Endothelial cell (in vitro differentiated cells): ENCODE results near the gene SERPINF2. TPM values are rescaled to one million over a fixed set of nuclear protein-coding genes. Genes with fewer than 3 reads are reported as not detected.
"Not testable (repeated sequence)": the region's sequence is repeated elsewhere in the genome, so short reads cannot be mapped to it uniquely, and the experiment has no call there.

Source experiments
- DNase-seq: peaks from one replicate; pipeline ENCODE4 v3.0.0; 2021; ENCODE audit warnings: low spot score
- H3K27ac Mint-ChIP-seq: one replicate; pipeline ENCODE4 v1.8.0; 2021; ENCODE audit warnings: mixed read lengths, inconsistent platforms; ENCODE audit not compliant: unreplicated experiment
- H3K27me3 Mint-ChIP-seq: one replicate; pipeline ENCODE4 v1.8.0; 2021; ENCODE audit warnings: mild to moderate bottlenecking, moderate library complexity, mixed read lengths, inconsistent platforms; ENCODE audit not compliant: unreplicated experiment
- H3K36me3 Mint-ChIP-seq: one replicate; pipeline ENCODE4 v1.8.0; 2021; ENCODE audit warnings: mild to moderate bottlenecking, low read depth, mixed read lengths, inconsistent platforms; ENCODE audit not compliant: unreplicated experiment
- H3K4me1 Mint-ChIP-seq: one replicate; pipeline ENCODE4 v1.8.0; 2021; ENCODE audit warnings: mild to moderate bottlenecking, mixed read lengths, inconsistent platforms; ENCODE audit not compliant: unreplicated experiment
- H3K4me3 Mint-ChIP-seq: one replicate; pipeline ENCODE4 v1.8.0; 2021; ENCODE audit warnings: mild to moderate bottlenecking, mixed read lengths, inconsistent platforms; ENCODE audit not compliant: unreplicated experiment
- H3K9me3 Mint-ChIP-seq: one replicate; pipeline ENCODE4 v1.8.0; 2021; ENCODE audit warnings: mixed read lengths, inconsistent platforms; ENCODE audit not compliant: unreplicated experiment
- CTCF ChIP-seq: fragments of 200-600 bp; sonication (generic); IDR thresholded peaks from one replicate; pipeline ENCODE4 v1.5.0; 2021; ENCODE audit warnings: antibody characterized with exemption; ENCODE audit not compliant: unreplicated experiment
- long read RNA-seq: library from polyadenylated mRNA; unstranded; transcript quantifications from one replicate; pipeline ENCODE4 v2.0.0, GENCODE V29; 2020; ENCODE audit not compliant: unreplicated experiment
- total RNA-seq: library from RNA; stranded (reverse); fragmentation: NEBNext Ultra II Directional; extraction: Animal tissue kit (Norgen Biotek cat#: 25700); gene quantifications from one replicate; pipeline ENCODE4 v1.2.1, GENCODE V29; 2021; ENCODE audit not compliant: unreplicated experiment

SERPINF2 gene
- total RNA-seq, result 0.56 TPM
- long read RNA-seq, result 0 reads

GRCh38 chr17:1742371-1743087 lies at the start of gene SERPINF2:
TSS of gene SERPINF2 (plus strand) at chr17:1742871. CDS start at chr17:1744996, 2,125 bp downstream.
- Mint-ChIP-seq H3K4me3 (no peak within 1 kb of the TSS), H3K27ac (no peak within 1 kb of the TSS), H3K27me3 (peaks cover 8% of the 10 kb centered on the region), H3K9me3 (no peaks in the 10 kb centered on the region), H3K36me3 (peaks cover 3% of the 10 kb centered on the region), H3K4me1 (no peaks in the 10 kb centered on the region)
- no peak for TF ChIP-seq CTCF
- no peak for DNase-seq

DNA sequence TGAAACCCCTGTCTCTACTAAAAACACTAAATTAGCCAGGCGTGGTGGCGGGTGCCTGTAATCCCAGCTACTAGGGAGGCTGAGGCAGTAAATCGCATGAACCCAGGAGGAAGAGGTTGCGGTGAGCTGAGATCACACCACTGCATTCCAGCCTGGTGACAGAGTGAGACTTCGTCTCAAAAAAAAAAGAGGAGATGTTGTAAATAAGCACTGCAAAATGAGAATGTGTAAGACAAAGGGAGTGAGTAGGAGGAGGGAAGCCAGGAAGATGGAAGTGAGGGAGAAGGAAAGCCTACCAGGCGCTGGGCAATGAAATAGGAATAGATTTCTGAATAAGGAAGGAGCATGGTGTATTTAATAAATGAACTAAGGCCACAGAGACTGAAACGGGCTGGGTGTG lies 49.3 kb upstream of the SERPINF2 start:
- peaks cover 2% of the 10 kb centered on the region for H3K4me1 Mint-ChIP-seq
- no peak overlapping the region for H3K4me3 Mint-ChIP-seq
- no peak for TF ChIP-seq CTCF
- peaks cover 6% of the 10 kb centered on the region for H3K27me3 Mint-ChIP-seq
- peak overlapping the region; percentile 51 for H3K27ac Mint-ChIP-seq
- H3K9me3 Mint-ChIP-seq, result peaks cover 4% of the 10 kb centered on the region
- no peak for DNase-seq
- peaks cover 13% of the 10 kb centered on the region for H3K36me3 Mint-ChIP-seq

GRCh38 chr17:1695365-1695764 lies 47.3 kb upstream of the SERPINF2 start:
- no peak for TF ChIP-seq CTCF
- Mint-ChIP-seq H3K4me1 (peaks cover 2% of the 10 kb centered on the region), H3K27ac (no peak overlapping the region), H3K4me3 (no peak overlapping the region), H3K36me3 (peaks cover 13% of the 10 kb centered on the region), H3K27me3 (peaks cover 6% of the 10 kb centered on the region), H3K9me3 (peaks cover 4% of the 10 kb centered on the region)
- DNase-seq, result no peak

GRCh38 chr17:1697681-1698080 lies 45.0 kb upstream of the SERPINF2 start:
- Mint-ChIP-seq H3K27me3 (peaks cover 3% of the 10 kb centered on the region), H3K9me3 (no peaks in the 10 kb centered on the region), H3K4me1 (peaks cover 2% of the 10 kb centered on the region), H3K36me3 (peaks cover 2% of the 10 kb centered on the region), H3K27ac (no peak overlapping the region), H3K4me3 (no peak overlapping the region)
- no peak for DNase-seq
- no peak for TF ChIP-seq CTCF

DNA sequence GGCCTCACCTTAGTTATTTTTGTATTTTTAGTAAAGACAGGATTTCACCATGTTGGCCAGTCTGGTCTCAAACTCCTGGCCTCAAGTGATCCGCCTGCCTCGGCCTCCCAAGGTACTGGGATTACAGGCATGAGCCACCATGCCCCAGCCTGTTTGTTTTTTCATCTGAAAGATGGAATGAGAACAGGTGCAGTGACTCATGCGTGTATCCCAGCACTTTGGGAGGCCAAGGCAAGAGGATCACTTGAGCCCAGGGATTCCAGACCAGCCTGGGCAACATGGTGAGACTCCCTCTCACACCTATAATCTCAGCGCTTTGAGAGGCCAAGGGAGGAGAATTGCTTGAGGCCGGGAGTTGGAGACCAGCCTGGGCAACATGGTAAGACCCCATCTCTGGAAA lies 42.8 kb upstream of the SERPINF2 start:
- DNase-seq, H3K4me1 Mint-ChIP-seq, H3K27ac Mint-ChIP-seq, H3K9me3 Mint-ChIP-seq, H3K27me3 Mint-ChIP-seq, H3K36me3 Mint-ChIP-seq, H3K4me3 Mint-ChIP-seq: not testable (repeated sequence)
